HEK293 (cell line): Measurements from ENCODE around the gene HNF1B.

Experiments used
- CTCF ChIA-PET: fragments of 350-600 bp; formaldehyde crosslinking; extraction: SDS; loops from one replicate; lab custom pipeline; 2021; ENCODE audit warnings: antibody characterized with exemption; lab: Yijun Ruan, JAX
- POLR2A ChIA-PET: fragments of 300-600 bp; formaldehyde crosslinking; extraction: SDS; loops from one replicate; lab custom pipeline; 2020; ENCODE audit warnings: antibody characterized with exemption, inconsistent platforms; lab: Yijun Ruan, JAX
- H3K27ac ChIP-seq: fragments of 200-500 bp; sonication (Bioruptor generic); 2 replicates; pipeline ENCODE4 v1.5.1; 2014; ENCODE audit warnings: low read depth, low read length, control low read depth, inconsistent platforms; ENCODE audit errors: extremely low read depth
- H3K36me3 ChIP-seq, 2 experiments: fragments of 200-500 bp in 1 of 2; sonication (Bioruptor generic) in 1 of 2; 1 replicate in 1 of 2; 2 replicates in 1 of 2; pipeline ENCODE4 v1.5.1; 2014 to 2017; ENCODE audit warnings: inconsistent platforms in 2 of 2, low read length in 2 of 2; ENCODE audit not compliant: control insufficient read depth in 2 of 2, insufficient read depth in 1 of 2
- H3K4me1 ChIP-seq: fragments of 200-500 bp; sonication (Bioruptor generic); 2 replicates; pipeline ENCODE4 v1.5.1; 2014; ENCODE audit warnings: mild to moderate bottlenecking, low read length, inconsistent platforms; ENCODE audit not compliant: control insufficient read depth, insufficient read depth
- H3K4me3 ChIP-seq: 2 replicates; pipeline ENCODE4 v1.5.1; 2011; ENCODE audit warnings: low read depth, mild to moderate bottlenecking, control low read depth, low read length, moderate library complexity
- H3K9me3 ChIP-seq: fragments of 200-500 bp; sonication (Bioruptor generic); 2 replicates; pipeline ENCODE4 v1.5.1; 2014; ENCODE audit warnings: low read depth, low read length, inconsistent platforms; ENCODE audit not compliant: control insufficient read depth, insufficient read depth
- KLF9 ChIP-seq: fragments of 450-650 bp; formaldehyde crosslinking; IDR thresholded peaks from 2 replicates; pipeline ENCODE4 v1.5.1; 2016; ENCODE audit warnings: missing biosample characterization, missing genetic modification characterization, low read depth
- WT1 ChIP-seq: fragments of 450-650 bp; formaldehyde crosslinking; IDR thresholded peaks from 2 replicates; pipeline ENCODE4 v1.5.1; 2016; ENCODE audit warnings: missing biosample characterization, missing genetic modification characterization
- ZFP69B ChIP-seq: fragments of 450-650 bp; formaldehyde crosslinking; IDR thresholded peaks from 2 replicates; pipeline ENCODE4 v1.5.1; 2016; ENCODE audit warnings: missing biosample characterization, missing genetic modification characterization
- ZNF133 ChIP-seq: fragments of 450-650 bp; formaldehyde crosslinking; IDR thresholded peaks from 2 replicates; pipeline ENCODE4 v1.5.1; 2016; ENCODE audit warnings: missing biosample characterization, missing genetic modification characterization
- ZNF155 ChIP-seq: fragments of 450-650 bp; formaldehyde crosslinking; IDR thresholded peaks from 2 replicates; pipeline ENCODE4 v1.5.1; 2016; ENCODE audit warnings: missing biosample characterization, missing genetic modification characterization
- ZNF221 ChIP-seq: fragments of 450-650 bp; formaldehyde crosslinking; IDR thresholded peaks from 2 replicates; pipeline ENCODE4 v1.5.1; 2017; ENCODE audit warnings: missing biosample characterization, missing genetic modification characterization, borderline replicate concordance
- ZNF239 ChIP-seq: fragments of 450-650 bp; formaldehyde crosslinking; IDR thresholded peaks from 2 replicates; pipeline ENCODE4 v1.5.1; 2016; ENCODE audit warnings: missing biosample characterization, missing genetic modification characterization
- ZNF24 ChIP-seq: fragments of 450-650 bp; formaldehyde crosslinking; IDR thresholded peaks from 2 replicates; pipeline ENCODE4 v1.5.1; 2016; ENCODE audit warnings: missing biosample characterization, missing genetic modification characterization
- ZNF324 ChIP-seq: fragments of 450-650 bp; formaldehyde crosslinking; IDR thresholded peaks from 2 replicates; pipeline ENCODE4 v1.5.1; 2016; ENCODE audit warnings: missing biosample characterization, missing genetic modification characterization
- ZNF530 ChIP-seq: fragments of 450-650 bp; formaldehyde crosslinking; IDR thresholded peaks from 2 replicates; pipeline ENCODE4 v1.5.1; 2016; ENCODE audit warnings: low read depth, missing biosample characterization, missing genetic modification characterization
- ZNF558 ChIP-seq: fragments of 450-650 bp; formaldehyde crosslinking; IDR thresholded peaks from 2 replicates; pipeline ENCODE4 v1.5.1; 2016; ENCODE audit warnings: missing biosample characterization, missing genetic modification characterization
- ZNF621 ChIP-seq: fragments of 450-650 bp; formaldehyde crosslinking; IDR thresholded peaks from 2 replicates; pipeline ENCODE4 v1.5.1; 2017; ENCODE audit warnings: missing biosample characterization, missing genetic modification characterization
- ZNF654 ChIP-seq: fragments of 450-650 bp; formaldehyde crosslinking; IDR thresholded peaks from 2 replicates; pipeline ENCODE4 v1.5.1; 2016; ENCODE audit warnings: low read depth, missing biosample characterization, missing genetic modification characterization
- ZNF768 ChIP-seq: fragments of 450-650 bp; formaldehyde crosslinking; IDR thresholded peaks from 2 replicates; pipeline ENCODE4 v1.5.1; 2018; ENCODE audit warnings: missing biosample characterization, mild to moderate bottlenecking, missing genetic modification characterization
- ZNF830 ChIP-seq: fragments of 450-650 bp; IDR thresholded peaks from 2 replicates; pipeline ENCODE4 v1.5.0; 2018; ENCODE audit warnings: missing biosample characterization, missing genetic modification characterization, low read depth, mild to moderate bottlenecking, moderate library complexity
- TF ChIP-seq, protein P1 (sequence below): fragments of 450-650 bp; formaldehyde crosslinking; IDR thresholded peaks from 2 replicates; pipeline ENCODE4 v1.5.1; 2016; ENCODE audit warnings: missing biosample characterization, missing genetic modification characterization
- TF ChIP-seq, protein P2 (sequence below): fragments of 450-650 bp; formaldehyde crosslinking; IDR thresholded peaks from 2 replicates; pipeline ENCODE4 v1.5.1; 2017; ENCODE audit warnings: missing biosample characterization, missing genetic modification characterization
- TF ChIP-seq, protein P3 (sequence below): fragments of 450-650 bp; formaldehyde crosslinking; IDR thresholded peaks from 2 replicates; pipeline ENCODE4 v1.5.1; 2016; ENCODE audit warnings: missing biosample characterization, missing genetic modification characterization
- TF ChIP-seq, protein P4 (sequence below): fragments of 450-650 bp; formaldehyde crosslinking; IDR thresholded peaks from 2 replicates; pipeline ENCODE4 v1.5.1; 2016; ENCODE audit warnings: missing biosample characterization, missing genetic modification characterization

The HNF1B gene

DNA sequence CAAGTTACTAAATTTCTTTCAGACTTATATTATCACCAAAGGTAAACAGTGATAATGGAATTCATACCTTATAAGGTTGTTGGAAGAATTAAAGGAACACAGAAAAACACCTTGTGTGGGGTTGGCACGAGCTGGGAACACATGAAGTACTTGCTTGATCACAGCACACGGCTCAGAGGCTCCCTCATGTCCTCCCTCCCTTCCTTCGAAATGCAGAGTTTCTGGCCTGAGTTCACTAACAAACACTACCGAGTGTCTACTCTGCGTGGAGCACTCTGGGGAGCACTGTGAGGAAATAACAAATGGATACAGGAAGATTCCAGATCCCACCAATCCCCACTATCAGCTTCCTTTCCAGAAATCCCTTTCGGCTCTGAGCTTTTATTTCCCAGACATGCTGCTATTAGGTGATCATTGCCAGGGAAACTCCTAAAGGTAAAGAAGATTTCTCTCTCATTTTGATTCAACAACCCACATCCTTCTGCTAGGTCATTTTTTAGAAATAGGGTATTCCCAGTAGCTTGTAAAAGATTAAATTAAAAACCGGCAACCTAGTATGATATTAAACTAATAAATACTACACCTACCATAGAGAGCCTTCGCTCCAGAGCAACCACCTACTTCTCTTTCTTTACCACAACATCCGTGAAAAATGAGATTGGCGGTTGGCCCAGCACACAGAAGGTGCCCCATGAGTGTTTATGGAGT, 6.1 kb upstream of the HNF1B start:
- Histone ChIP-seq H3K9me3 (no peaks in the 10 kb centered on the region), H3K27ac (no peak overlapping the region), H3K4me1 (no peaks in the 10 kb centered on the region), H3K4me3 (no peak overlapping the region), H3K36me3 (no peaks in the 10 kb centered on the region)
- POLR2A ChIA-PET = no interaction called here
- CTCF ChIA-PET = interaction anchor here (0.5 to 1.1 kb wide), 3 partner anchors 19 to 102 kb away, joined by 3 to 5 read pairs (median 4); no protein-coding TSS in a partner anchor
- TF ChIP-seq, protein P1, sequence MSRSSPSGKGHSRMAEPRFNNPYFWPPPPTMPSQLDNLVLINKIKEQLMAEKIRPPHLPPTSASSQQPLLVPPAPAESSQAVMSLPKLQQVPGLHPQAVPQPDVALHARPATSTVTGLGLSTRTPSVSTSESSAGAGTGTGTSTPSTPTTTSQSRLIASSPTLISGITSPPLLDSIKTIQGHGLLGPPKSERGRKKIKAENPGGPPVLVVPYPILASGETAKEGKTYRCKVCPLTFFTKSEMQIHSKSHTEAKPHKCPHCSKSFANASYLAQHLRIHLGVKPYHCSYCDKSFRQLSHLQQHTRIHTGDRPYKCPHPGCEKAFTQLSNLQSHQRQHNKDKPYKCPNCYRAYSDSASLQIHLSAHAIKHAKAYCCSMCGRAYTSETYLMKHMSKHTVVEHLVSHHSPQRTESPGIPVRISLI = no peak
- TF ChIP-seq ZNF558 = no peak
- TF ChIP-seq, protein P2, sequence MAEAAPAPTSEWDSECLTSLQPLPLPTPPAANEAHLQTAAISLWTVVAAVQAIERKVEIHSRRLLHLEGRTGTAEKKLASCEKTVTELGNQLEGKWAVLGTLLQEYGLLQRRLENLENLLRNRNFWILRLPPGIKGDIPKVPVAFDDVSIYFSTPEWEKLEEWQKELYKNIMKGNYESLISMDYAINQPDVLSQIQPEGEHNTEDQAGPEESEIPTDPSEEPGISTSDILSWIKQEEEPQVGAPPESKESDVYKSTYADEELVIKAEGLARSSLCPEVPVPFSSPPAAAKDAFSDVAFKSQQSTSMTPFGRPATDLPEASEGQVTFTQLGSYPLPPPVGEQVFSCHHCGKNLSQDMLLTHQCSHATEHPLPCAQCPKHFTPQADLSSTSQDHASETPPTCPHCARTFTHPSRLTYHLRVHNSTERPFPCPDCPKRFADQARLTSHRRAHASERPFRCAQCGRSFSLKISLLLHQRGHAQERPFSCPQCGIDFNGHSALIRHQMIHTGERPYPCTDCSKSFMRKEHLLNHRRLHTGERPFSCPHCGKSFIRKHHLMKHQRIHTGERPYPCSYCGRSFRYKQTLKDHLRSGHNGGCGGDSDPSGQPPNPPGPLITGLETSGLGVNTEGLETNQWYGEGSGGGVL (tag by site-specific recombination) = no peak
- 0 out of 2 replicates have a peak, but pooled peaks have one; percentile 44 for TF ChIP-seq ZFP69B (tag by site-specific recombination)

DNA sequence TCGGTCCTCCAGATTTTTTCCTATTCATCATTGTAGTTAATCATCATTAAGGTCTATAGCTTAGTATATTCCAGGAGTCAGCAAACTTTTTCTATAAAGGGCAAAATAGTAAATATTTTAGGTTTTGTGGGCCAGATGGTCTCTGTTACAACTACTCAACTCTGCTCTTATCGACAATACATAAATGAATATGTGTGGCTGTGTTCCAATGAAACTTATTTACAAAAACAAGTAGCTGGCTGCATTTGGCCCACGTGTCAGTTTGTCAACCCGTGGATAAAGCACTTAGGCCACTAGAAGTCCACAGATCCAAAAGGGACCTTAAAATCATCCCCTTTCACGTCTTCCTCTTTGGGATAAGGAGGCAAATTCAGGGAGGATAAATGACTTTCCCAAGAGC, 5.4 kb upstream of the HNF1B start:
- Histone ChIP-seq H3K9me3 (no peaks in the 10 kb centered on the region), H3K4me3 (no peak overlapping the region), H3K4me1 (no peaks in the 10 kb centered on the region), H3K27ac (no peak overlapping the region), H3K36me3 (no peaks in the 10 kb centered on the region)
- TF ChIP-seq, protein P3, sequence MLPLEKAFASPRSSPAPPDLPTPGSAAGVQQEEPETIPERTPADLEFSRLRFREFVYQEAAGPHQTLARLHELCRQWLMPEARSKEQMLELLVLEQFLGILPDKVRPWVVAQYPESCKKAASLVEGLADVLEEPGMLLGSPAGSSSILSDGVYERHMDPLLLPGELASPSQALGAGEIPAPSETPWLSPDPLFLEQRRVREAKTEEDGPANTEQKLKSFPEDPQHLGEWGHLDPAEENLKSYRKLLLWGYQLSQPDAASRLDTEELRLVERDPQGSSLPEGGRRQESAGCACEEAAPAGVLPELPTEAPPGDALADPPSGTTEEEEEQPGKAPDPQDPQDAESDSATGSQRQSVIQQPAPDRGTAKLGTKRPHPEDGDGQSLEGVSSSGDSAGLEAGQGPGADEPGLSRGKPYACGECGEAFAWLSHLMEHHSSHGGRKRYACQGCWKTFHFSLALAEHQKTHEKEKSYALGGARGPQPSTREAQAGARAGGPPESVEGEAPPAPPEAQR (tag by site-specific recombination) = no peak
- TF ChIP-seq, protein P4, sequence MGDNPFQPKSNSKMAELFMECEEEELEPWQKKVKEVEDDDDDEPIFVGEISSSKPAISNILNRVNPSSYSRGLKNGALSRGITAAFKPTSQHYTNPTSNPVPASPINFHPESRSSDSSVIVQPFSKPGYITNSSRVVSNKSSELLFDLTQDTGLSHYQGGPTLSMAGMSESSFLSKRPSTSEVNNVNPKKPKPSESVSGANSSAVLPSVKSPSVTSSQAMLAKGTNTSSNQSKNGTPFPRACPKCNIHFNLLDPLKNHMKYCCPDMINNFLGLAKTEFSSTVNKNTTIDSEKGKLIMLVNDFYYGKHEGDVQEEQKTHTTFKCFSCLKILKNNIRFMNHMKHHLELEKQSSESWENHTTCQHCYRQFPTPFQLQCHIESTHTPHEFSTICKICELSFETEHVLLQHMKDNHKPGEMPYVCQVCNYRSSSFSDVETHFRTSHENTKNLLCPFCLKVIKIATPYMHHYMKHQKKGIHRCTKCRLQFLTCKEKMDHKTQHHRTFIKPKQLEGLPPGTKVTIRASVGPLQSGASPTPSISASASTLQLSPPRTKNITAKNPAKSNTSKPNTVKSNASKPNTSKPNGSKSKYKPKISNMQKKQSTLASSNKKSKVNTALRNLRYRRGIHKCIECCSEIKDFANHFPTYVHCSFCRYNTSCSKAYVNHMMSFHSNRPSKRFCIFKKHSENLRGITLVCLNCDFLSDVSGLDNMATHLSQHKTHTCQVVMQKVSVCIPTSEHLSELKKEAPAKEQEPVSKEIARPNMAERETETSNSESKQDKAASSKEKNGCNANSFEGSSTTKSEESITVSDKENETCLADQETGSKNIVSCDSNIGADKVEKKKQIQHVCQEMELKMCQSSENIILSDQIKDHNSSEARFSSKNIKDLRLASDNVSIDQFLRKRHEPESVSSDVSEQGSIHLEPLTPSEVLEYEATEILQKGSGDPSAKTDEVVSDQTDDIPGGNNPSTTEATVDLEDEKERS (tag by site-specific recombination) = no peak
- TF ChIP-seq ZNF133 (tag by site-specific recombination) (no peak), ZNF239 (no peak), ZNF324 (no peak), ZNF530 (tag by site-specific recombination) (no peak), ZNF155 (tag by site-specific recombination) (no peak), KLF9 (tag by site-specific recombination) (no peak)
- ChIA-PET POLR2A (no interaction called here), CTCF (interaction anchor here (0.6 to 1.1 kb wide), 2 partner anchors 20 to 492 kb away, joined by 3 to 5 read pairs; no protein-coding TSS in a partner anchor)

DNA sequence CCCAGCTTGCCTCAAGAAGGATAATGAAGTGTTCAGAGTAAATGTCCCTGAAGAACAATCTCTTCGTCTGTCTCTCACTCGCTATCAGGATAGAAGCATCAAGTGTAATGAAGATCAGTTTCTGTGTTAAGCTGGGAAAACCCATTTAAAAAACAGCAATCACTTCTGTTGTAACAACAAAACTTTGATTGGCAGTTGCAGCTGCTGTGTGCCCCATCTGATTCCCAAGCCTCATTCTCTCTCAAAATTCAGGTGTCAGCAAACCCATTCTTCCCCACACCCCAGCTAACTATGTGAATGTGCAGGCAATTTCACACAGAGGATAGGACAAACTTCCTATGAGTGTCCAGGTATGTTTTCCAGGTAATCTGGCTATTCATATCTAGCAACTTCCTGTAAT, 2.4 kb upstream of the HNF1B start:
- no peaks in the 10 kb centered on the region for H3K4me1 ChIP-seq
- no peaks in the 10 kb centered on the region for H3K36me3 ChIP-seq
- TF ChIP-seq ZNF830 (tag by site-specific recombination) = no peak
- TF ChIP-seq ZNF654 (tag by site-specific recombination) = no peak
- TF ChIP-seq ZNF24 (tag by site-specific recombination) = no peak
- TF ChIP-seq, protein P3 (tag by site-specific recombination) = no peak
- no peak for TF ChIP-seq ZNF621 (tag by site-specific recombination)
- TF ChIP-seq ZNF768 (tag by site-specific recombination) = no peak
- no peak for TF ChIP-seq WT1 (tag by site-specific recombination)
- TF ChIP-seq ZNF221 (tag by site-specific recombination) = no peak
- H3K9me3 ChIP-seq = no peaks in the 10 kb centered on the region
- H3K4me3 ChIP-seq = no peak overlapping the region
- POLR2A ChIA-PET = no interaction called here
- no peak overlapping the region for H3K27ac ChIP-seq
- CTCF ChIA-PET = interaction anchor here (0.6 to 2.1 kb wide), 3 partner anchors 23 to 96 kb away, joined by 3 to 8 read pairs (median 3); no protein-coding TSS in a partner anchor
